Measurements from ENCODE around the gene SORL1-AS1.

The SORL1-AS1 gene

GRCh38 chr11:121473064-121473777 is 20.5 kb upstream of the SORL1-AS1 start:
- H3K36me3 ChIP-seq (ENCODE audit: control insufficient read depth, insufficient read depth, low read length), result no peaks in the 10 kb centered on the region
- POLR2A ChIA-PET (ENCODE audit: unreplicated experiment), result no interaction called here
- no peak overlapping the region for H2BK15ac ChIP-seq (ENCODE audit: low read depth, low read length)
- no peak overlapping the region for H3K4me2 ChIP-seq (ENCODE audit: low read depth, low read length)
- no peak overlapping the region for H3K56ac ChIP-seq (ENCODE audit: extremely low read depth, insufficient read depth, low read length)
- H3K79me1 ChIP-seq (ENCODE audit: low read depth in 1 of 2, low read length in 2 of 2), result no peaks in the 10 kb centered on the region
- no peak overlapping the region for H2AFZ ChIP-seq (replicated peaks; ENCODE audit: low read length, poor library complexity)
- H2AK5ac ChIP-seq (ENCODE audit: low read depth, low read length), result no peak overlapping the region
- TF ChIP-seq FOS (IDR thresholded peaks at IDR 0.05; ENCODE audit: low read depth, low read length) (no peak), BHLHE40 (IDR thresholded peaks at IDR 0.05; ENCODE audit: low read depth, low read length) (no peak), SMC3 (IDR thresholded peaks at IDR 0.05; ENCODE audit: low read depth, low read length) (no peak), POLR2A (IDR thresholded peaks at IDR 0.05; ENCODE audit: low read depth, low read length) (no peak)
- intact Hi-C loops (cut with micrococcal nuclease), result no loop called here
- dilution Hi-C loops (cut with HindIII; ENCODE audit: low sequenced_read_pairs, unreplicated experiment), result no loop called here
- no peaks in the 10 kb centered on the region for H3K9me1 ChIP-seq (ENCODE audit: insufficient read depth, low read length)
- no peak overlapping the region for H2BK5ac ChIP-seq (ENCODE audit: low read depth, low read length, poor library complexity, severe bottlenecking)
- no peaks in the 10 kb centered on the region for H3K9me3 ChIP-seq (ENCODE audit: control insufficient read depth, insufficient read depth, low read length)
- in situ Hi-C loops (cut with MboI; ENCODE audit: low sequenced_read_pairs), result loop anchor here (25.0 kb wide), 1 partner anchor 639 kb away; the partner anchor contains the start of gene BLID
- no peak overlapping the region for H4K5ac ChIP-seq (ENCODE audit: low read depth, low read length)
- H3K4me1 ChIP-seq (ENCODE audit: control insufficient read depth, insufficient read depth, low read length), result no peaks in the 10 kb centered on the region
- DNase-seq (peak; percentile 73), ATAC-seq (ENCODE audit: low read depth) (peak; percentile 79)
- H3K14ac ChIP-seq (replicated peaks; ENCODE audit: low read depth, low read length), result no peak overlapping the region
- no peak overlapping the region for H3K4ac ChIP-seq (ENCODE audit: low read depth, low read length)
- no peak overlapping the region for H3K9ac ChIP-seq (ENCODE audit: low read depth, low read length)
- no TSS peak for BruUV-seq (replicated peaks)
- H3K4me3 ChIP-seq (ENCODE audit: insufficient read depth, low read depth, low read length), result no peak overlapping the region
- no peak overlapping the region for H3K27ac ChIP-seq (ENCODE audit: insufficient read depth, low read length)
- no peak overlapping the region for H4K8ac ChIP-seq (ENCODE audit: low read depth in 2 of 2, low read length in 2 of 2)
- H4K91ac ChIP-seq (ENCODE audit: insufficient read depth, low read depth, low read length), result no peak overlapping the region
- no peak overlapping the region for H2BK20ac ChIP-seq (ENCODE audit: low read depth, low read length)
- H3K18ac ChIP-seq (ENCODE audit: low read depth, low read length), result no peak overlapping the region
- H3K27me3 ChIP-seq (ENCODE audit: control insufficient read depth, insufficient read depth, low read length), result peaks cover 4% of the 10 kb centered on the region; the same call in 1 of the 2 replicates
- H4K20me1 ChIP-seq (ENCODE audit: insufficient read depth, low read length), result no peaks in the 10 kb centered on the region
- no peak overlapping the region for H2BK120ac ChIP-seq (ENCODE audit: low read depth, low read length)
- CTCF ChIA-PET, result no interaction called here
- no peak overlapping the region for H2AK9ac ChIP-seq (replicated peaks; ENCODE audit: low read depth, low read length, poor library complexity)
- no peak overlapping the region for H3K23ac ChIP-seq (ENCODE audit: low read depth, low read length)
- WGBS, 2 experiments (ENCODE audit: extremely low coverage in 2 of 2, insufficient read length in 1 of 2), result 88% methylated on average over 4 of the region's 8 CpGs; no CpG with 5 or more reads in 1 of the 2 experiments

Data from IMR-90 (cell line).